ENCODE data around the gene STAG1.
A peak's percentile ranks its signal among the peaks of the same experiment; 100 is the strongest.
"Not testable (repeated sequence)": the region's sequence is repeated elsewhere in the genome, so short reads cannot be mapped to it uniquely, and the experiment has no call there.

STAG1 gene

DNA sequence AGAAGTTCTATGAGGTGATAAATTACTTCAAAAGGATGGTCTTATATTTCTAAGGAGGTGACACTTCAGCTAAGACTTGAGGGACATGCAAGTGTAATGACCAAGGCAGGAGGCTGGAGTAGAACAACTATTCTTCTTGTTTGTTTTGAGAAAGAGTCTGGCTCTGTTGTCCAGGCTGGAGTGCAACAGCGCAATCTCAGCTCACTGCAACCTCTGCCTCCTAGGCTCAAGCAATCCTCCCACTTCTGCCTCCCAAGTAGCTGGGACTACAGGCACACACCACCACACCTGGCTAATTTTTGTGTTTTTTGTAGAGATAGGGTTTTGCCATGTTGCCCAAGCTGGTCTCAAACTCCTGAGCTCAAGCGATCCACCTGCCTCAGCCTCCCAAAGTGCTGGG is 108.8 kb downstream of the STAG1 start:
- not testable (repeated sequence) for DNase-seq

DNA sequence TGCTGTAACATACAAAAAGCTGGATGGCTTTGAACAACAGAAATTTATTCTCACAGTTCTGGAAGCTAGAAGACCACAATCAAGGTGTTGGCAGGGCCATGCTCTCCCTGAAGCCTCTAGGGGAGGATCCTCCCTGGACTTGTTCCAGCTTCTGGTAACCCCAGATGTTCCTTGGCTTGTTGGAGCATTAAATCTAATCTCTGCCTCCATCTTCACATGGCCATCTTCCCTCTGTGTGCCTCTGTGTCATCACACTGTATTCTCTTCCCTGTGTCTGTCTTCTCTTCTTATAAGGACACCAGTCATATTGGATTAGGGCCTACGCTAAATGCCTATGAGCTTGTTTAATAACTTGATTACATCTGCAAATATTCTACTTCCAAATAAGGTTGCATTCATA is 109.5 kb downstream of the STAG1 start:
- DNase-seq, result no peak

DNA sequence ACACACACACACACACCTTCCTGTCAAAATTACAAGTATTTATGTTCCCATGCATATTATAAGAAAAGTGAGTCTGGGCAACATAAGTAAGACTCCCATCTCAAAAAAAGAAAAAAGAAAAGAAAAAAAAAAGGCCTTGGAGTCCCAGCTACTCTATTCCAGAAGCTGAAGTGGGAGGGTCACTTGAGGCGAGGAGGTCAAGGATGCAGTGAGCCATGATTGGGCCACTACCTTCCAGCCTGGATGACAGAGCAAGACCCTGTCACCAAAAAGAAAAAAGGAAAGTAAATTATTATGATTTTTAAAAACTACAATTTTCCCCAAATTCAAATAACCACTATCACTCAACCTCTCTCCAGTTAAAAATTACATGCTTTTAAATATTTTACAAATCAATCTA is 113.1 kb downstream of the STAG1 start:
- DNase-seq, result no peak

DNA sequence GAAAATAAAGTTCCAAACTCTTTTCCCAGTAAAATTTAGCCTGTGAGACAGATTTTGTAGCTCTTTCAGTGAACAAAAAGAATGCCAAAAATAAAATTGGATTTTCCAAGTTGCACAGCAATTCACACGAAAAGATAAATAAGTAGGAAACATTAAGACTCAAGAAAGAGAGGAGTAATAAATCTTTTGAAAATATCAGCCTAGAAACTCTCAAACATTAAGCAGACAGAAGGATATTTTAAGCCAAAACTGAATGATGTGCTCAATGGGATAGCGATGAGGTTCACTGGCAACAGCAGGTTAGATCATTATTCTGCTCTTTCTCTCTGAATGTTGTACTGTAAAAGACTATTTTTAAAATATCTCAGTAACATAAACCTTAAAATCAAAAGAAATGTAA is 115.0 kb downstream of the STAG1 start:
- no peak for DNase-seq

DNA sequence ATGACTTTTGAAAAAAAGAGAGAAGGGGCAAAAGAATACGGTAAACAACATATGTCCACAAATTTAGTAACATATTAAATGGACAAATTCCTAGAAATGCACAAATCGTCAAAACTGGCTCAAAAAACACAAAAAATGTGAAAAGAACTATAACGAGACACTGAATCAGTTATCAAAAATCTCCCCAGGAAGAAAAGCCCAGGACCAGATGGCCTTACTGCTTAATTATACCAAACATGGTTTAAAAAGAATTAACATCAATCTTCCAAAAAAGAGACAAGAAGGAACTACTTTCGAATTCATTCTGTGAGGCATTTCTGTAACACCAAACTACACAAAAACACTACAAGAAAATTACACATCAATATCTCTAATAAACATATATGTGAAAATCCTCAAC is 117.4 kb downstream of the STAG1 start:
- DNase-seq, result no peak

DNA sequence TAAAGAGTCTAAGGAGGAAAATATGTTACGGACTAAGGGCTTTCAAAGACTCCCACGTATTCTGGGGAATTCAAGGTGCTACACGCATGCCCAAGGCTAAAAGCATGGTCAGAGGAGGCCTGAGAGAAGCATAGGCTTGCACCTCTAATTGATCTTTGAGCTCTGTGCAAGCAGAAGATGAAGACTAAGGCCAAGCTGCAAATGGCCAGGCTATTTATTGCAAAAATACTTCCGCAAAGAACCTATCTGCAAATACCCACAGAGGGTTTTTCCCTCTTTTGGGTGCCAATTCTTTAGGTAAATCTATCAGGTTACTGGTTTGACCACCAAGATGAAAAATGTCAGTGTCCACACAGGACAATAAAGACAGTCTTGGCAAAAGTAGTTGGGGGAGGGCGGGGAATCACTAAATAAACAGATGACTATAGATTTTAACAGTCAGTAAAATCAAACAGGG is 119.5 kb downstream of the STAG1 start:
- peak; percentile 11 for DNase-seq

DNA sequence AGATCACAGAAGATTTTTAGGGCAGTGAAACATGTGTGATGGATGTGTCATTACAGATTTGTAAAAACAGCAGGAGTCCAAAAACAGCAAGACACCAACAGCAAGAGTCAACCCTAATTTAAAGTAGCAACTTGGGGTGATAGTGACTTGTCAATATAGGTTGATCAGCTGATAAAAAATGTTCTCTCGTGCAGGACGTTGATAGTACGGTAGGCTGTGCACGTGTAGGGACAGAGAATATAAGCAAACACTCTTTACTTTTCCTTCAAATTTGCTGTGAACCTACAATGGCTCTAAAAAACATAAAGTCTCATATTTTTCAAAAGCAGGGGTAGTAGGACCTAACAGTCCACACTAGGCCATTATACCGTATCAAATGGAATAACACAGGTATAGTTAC is 120.8 kb downstream of the STAG1 start:
- DNase-seq, result no peak

DNA sequence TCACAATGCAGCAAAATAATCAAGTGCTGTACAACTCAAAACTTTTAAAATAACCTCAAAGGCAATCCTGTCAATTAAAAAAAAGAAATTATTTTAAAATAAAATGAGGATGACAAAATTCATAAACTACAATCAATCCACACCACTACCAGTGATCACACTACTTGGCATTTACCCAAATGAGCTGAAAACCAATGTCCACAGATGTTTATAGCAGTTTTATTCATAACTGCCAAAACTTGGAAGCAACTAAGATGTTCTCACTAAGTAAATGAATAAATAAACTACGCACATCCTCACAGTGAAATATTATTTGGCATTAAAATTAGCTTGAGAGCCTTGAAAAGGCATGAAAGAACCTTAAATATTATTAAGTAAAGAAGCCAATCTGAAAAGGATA is 121.3 kb downstream of the STAG1 start:
- no peak for DNase-seq

DNA sequence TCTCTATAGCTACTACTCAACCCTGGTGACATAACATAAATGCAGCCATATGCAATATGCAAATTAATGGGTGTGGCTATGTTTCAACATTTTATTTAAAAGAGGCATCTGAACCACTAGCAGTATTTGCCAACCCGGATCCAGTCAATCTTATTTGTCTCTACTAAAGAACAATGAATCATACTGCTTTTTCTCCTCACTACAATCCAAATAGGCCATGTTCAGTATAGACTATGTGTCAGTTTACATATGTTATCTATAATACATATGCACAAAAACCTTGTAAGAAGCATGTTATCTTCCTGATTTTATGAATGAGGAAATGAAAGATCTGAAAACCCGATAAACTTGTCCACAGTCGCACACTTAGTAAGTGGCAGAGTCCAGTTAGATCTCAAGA is 125.7 kb downstream of the STAG1 start:
- no peak for DNase-seq

DNA sequence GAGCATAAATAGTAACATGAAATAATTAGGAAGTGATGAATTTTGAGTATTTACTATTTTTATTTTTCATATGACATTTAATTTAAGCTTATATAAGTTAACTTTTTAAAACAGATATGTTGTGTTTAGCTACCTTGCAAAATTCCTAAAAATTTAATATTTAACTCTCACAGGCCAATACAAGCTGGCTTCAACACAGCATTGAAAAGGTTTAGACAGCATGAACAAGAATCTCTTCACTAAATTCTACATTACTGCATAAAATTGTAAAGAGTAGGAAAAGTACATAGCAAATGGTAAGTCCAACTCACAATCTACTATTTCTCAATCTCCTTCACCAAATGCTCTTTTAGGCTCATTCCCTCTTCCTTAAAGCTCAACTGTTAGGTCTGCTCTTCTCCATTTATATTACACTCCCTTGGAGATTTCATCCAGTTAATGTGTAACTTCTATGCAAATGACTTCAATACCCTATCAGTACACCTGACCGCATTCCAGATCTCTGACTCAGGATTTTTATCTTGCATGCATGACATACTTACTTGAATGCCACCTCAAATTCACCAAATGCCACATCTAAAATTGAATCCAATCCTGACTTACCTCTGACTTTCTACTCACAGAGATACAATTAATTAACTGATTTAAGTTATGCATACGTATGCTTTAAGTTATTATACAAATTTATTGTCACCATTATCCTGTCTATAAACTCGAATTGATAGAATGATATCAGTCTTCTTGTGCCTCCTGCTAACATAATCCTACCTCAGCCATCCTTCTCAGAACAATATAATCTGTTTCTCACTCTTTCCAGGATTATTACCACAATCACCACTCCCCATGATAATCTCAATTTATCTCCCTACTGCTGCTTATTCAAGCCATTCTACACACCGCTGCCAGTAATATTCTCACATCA is 127.0 kb downstream of the STAG1 start:
- DNase-seq, result peak; percentile 31

DNA sequence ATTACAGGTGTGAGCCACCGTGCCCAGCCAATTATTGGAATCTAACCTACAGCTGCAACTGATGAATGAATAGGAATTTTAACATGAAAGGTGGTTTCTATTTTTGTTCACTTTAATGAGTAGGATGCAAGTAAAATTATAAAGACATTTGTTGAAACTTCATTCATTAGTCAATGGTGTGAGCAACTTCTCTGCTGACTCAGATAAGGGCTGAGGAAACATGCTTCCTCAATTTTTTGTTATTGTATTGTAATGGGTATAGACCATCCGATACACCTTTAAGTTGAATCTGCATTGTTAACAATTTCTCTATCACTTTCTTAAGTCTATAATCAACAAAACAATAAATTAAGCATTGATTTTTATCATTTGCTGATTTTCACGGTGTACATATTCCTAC is 127.8 kb downstream of the STAG1 start:
- DNase-seq, result no peak

DNA sequence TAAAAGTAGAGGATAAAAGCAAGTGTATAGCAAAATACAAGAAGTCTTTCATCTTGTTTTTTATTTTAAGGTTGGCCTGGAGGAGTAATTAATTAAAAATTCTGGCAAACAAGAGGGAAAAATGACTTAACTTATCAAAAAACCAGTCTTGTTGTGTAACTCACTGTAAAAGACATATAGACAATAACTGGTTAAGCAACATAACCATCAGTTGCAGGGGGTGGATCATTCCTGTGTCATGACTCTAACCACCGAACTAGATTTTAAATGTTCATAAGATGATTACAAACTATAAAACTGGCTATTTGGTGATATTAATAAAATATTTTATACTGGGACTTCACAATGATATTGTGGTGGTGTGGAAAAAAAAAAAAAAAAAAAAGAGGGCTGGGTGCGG is 130.6 kb downstream of the STAG1 start:
- peak; percentile 34 for DNase-seq

DNA sequence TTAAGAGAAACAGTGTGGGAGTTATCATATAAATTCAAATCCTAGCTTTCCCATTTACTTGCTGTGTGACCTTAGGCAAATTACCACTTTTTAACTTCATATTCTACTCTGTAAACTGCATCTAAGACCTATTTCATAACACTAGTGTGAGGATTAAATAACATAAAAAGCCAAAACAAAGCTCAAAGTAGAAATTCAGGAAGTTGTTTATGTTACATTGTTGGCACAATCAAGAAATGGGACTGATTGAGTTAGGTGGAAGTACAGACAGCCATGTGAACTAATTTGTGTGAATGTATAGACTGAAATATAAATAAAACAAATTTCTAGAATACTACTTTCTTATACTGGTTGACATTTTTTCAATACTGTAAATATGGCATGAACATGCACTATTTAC is 131.7 kb downstream of the STAG1 start:
- no peak for DNase-seq

DNA sequence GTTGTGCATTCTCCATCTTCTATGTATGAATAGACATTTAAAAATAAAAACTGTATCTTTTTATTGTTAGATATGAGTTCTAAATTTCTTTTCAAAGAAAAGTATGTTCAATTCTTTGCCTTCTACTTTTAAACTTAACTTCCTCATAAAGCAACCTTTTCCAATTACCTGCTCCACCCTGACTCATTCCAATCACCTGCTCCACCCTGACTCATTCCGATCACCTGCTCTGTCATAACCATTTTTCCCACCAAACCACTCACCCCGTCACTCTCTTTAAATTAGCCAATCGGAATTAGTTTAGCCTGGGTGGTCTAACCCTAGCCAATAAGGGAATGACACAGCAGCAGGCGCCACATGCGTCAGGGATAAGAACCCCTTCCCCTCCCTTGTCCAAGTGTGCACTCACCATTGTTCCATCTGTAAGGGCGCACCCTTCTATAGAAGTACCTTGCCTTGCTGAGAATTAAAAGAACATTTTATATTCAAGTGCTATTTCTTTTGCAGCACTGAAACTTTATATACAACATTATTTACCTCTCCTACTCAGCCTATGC is 134.1 kb downstream of the STAG1 start:
- not testable (repeated sequence) for DNase-seq

DNA sequence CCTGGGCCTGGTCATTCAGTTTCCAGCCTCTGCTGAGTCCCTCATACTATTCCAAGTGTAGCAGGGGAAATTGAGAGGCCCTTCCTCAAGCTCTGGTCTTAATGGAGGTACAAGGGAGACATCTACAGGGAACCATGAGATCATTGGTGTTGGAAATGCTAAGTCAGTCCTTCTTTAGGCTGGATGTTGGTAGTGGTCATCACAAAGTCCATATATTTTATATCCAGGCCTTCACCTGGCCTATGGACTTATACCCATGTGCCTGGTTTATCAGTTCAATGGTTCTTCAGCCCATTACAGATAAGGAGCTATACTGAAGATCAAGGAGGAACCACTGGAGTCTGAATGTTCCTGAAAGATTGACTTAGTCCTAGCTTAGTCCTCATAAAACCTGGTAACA is 135.0 kb downstream of the STAG1 start:
- DNase-seq, result peak; percentile 17

DNA sequence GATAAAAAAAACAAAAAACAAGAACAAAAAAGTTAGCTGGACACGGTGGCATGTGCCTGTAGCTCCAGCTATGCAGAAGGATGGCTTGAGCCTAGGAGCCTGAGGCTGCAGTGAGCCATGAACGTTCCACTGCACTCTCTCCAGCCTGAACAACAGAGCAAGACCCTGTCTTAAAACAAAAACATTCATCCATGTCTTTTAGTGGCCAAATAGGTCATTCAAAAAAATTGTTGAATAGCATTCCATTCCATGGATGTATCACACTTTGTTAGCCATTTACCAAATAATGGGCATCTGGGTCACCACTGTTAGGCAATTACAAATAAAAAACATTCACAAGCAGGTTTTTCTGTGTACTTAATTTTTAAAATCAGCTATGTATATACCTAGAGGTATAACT is 139.7 kb downstream of the STAG1 start:
- DNase-seq, result peak; percentile 49

DNA sequence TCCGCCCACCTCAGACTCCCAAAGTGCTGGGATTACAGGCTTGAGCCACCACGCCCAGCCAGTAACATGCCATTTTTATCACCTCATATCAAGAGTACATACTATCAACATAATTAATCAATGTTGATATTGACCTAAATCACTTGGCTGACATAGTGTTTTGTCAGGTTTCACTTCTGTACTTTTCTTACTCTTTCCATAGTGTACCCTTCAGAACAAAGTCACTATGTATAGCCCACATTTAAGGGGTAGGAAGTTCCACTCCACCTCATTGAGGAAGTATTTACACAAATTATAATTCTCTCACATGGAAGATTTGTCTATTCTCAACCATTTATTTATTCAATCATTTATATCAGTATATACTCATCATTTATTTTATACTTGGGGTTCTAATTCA is 145.2 kb downstream of the STAG1 start:
- no peak for DNase-seq

DNA sequence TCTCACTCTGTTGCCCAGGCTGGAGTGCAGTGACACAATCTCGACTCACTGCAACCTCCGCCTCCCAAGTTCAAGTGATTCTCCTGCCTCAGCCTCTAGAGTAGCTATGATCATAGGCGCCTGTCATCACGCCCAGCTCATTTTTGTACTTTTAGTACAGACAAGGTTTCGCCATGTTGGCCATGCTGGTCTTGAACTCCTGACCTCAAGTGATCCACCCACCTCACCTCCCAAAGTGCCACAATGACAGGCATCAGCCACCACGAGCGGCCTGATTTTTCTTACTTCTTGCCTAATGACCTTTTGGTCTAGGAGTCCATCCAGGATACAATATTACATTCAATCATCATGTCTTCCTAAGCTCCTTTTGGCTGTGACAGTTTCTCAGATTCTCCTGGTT is 146.0 kb downstream of the STAG1 start:
- not testable (repeated sequence) for DNase-seq

DNA sequence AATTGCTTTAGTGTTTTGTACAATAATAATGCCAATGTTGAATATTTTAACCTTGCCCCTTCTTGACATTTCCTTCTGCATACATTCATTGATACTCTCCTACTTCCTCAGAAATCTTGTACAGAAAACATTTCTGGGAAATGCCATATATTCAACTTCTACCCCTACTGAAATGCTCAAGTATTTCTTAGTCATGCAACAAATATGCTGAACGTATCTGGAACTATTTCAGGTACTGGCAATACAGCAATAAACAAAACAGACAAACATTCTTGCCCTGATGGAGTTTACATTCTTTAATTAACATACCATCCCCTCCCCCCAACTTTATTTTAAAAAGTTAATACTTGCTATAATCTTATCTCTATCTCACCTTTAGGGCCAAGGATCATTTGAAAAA is 147.2 kb downstream of the STAG1 start:
- peak; percentile 52 for DNase-seq

DNA sequence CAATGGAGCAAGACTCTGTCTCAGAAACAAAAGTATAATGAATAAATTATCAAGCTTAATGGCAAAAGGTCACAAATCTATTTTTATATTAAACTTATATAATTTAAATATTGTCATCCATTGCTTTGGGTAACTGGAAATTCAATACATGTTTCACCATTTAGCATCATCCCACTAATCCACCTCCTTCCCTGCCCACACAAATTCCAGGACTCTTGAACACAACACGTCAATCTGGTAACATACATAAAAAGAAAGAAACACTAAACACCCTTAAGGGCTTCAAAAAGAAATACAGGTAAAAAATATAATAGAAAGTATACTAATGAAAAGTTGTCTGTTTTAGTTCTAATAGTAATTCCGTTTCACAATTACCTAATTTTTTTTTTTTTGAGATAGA is 149.4 kb downstream of the STAG1 start:
- DNase-seq, result no peak

DNA sequence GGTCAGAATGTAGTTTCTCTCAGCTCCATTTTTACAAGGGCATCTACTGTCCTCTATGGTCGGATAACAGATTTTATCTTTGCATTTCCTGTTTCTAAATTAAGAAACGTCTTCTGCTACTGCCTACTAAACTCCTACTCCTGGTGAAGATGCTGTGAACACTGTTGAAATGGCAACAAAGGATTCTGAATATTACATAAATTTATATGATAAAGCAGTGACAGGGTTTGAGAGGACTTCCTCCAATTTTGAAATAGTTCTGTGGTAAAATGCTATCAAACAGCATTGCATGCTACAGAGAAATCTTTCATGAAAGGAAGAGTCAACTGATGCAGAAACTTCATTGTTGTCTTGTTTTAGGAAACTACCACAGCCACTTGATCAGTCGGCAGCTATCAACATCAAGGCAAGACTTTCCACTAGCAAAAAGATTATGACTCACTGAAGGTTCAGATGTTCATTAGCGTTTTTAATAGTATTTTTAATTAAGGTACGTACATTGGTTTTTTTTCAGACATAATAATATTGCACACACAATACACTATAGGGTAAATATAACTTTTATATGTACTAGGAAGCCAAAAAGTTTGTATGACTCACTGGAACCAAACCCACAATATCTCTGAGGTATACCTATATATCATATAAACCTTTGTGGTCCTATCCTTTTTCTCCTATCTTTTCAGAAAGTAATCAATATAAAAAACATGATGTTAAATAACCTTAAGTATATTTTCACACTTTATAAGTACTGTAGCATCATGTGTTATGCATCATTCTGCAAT is 156.1 kb downstream of the STAG1 start:
- no peak for DNase-seq

DNA sequence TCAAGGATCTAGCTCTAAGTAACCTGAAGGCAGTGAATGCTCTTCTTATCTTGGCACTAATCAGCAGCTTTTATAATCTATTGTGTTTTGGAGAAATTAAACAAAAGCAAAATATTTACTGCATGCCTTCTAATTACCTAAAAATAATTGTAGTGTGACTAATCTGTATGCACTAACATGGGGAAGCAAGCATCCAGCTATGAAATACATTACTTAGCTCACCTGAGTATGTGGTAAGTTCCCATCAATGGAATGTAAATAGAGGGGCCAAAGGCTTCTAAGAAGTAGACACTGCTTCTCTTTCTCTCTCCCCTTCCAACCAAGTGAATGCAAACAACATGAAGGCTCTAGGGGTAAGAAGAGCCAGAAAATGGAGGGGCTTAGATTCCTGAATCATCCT is 165.6 kb downstream of the STAG1 start:
- no peak for DNase-seq

DNA sequence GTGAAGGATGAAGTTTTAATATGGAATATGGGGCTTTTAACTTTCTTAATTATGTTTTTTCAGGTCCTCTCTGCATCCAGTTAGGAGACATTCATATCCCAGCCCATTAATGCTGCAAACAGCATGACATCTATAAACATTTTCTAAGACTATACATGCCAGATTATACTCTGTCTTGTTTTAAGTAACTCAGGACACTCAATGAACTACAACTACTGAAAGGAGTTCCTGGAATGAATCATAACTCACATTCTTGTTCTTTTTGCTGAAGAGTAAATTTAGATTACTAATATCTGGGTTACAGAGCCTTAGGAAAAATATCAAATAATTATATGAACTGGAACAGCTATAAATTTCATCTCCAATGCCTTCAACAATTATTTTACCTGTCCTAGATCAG is 167.4 kb downstream of the STAG1 start:
- DNase-seq, result no peak

DNA sequence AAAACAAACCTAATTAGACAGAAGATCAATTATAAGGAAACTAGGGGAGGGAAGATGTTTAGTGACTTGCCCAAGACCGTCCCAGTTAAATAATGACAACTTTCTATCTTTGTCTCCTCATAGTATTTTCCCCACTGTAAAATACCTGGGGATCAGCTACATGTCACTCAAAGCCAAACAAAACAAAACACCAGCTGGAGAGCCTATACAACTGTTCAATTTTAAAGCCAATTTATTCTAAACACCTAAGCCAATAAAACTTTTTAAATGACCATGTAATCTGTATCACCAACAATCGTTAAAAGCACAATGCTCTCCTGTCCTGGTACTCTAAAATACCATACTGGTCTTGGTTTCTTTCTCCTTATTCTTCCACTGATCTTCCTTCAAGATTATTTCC is 168.4 kb downstream of the STAG1 start:
- no peak for DNase-seq
